Measurements from ENCODE around the gene TEX26. TPM values are rescaled to one million over a fixed set of nuclear protein-coding genes. Genes with fewer than 3 reads are reported as not detected.

Gene TEX26
- total and polyA plus RNA-seq, 7 donors = not detected

DNA sequence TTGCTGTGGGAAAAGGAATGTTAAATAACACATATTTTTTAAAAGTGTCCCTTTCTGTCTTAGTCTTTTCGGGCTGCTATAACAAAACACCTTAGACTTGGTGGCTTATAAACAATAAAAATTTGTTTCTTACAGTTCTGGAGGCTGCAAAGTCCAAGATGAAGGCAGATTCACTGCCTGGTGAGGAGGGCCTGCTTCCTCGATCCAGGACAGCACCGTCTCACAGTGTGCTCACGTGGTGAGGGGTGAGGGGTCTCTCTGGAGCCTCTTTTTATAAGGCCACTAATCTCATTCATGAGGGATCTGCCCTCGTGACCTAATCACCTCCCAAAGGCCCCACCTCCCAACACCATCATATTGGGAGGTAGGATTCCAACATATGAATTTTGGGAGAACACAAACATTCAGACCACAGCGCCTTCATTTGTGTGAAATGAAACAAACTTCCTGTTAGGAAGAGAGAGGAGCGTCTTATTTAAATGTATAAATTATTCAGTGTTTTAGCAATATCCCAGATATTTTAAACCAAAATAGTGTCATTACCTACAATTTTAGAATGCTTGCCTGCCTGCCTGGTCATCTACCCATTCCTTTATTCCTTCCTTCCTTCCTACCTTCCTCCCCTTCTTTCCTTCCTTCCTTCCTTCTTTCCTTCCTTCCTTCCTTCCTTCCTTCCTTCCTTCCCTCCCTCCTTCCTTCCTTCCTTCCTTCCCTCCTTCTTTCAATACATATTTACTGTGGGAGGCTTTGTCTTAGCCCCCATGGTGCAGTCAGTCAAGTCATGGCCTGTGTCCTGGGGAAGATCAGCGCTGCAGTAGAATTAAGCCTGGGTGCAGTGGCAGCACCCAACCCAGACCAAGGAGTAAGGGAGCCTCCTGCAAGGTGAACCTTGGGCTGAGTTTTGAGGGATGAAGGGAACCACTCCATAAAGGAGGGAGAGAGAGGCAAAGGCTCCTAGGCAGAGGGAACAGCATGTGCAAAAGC lies 84.2 kb downstream of the TEX26 start:
- Histone ChIP-seq H3K9me3 (no peaks in the 10 kb centered on the region), H3K36me3 (no peaks in the 10 kb centered on the region), H3K27me3 (no peaks in the 10 kb centered on the region), H3K4me1 (peaks cover 0 to 18% (median 8%) of the 10 kb centered on the region in 4 donors), H3K4me3 (no peak overlapping the region), H3K27ac (no peak overlapping the region)
- no peak for TF ChIP-seq POLR2A (IDR thresholded peaks at IDR 0.05)
- TF ChIP-seq EP300 (IDR thresholded peaks at IDR 0.05) = no peak
- no peak for TF ChIP-seq POLR2AphosphoS5 (IDR thresholded peaks at IDR 0.05)
- intact Hi-C loops (cut with DNase I) = no loop called here
- no peak for DNase-seq
- WGBS, 2 donors = 88 to 89% methylated on average over 8 of the region's 8 CpGs

DNA sequence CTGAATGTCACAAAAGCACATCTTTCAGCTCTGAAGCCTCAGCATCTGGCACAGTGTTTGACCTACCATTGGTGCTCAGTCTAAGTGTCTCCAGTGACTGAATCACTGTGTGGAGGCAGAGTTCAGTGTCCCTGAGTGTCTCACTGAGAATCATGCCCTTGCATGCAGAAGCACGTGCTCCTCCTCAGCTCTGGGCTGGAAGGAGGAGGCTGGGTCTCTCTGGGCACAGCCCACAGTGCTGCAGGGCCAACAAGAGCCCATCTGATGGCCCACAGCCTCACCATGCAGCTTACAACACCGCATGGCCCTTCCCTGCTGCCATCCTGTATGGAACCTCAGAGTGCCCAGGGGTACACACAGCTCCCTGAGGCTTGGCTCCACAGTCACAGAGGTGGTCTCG lies 86.1 kb downstream of the TEX26 start:
- DNase-seq = no peak
- Histone ChIP-seq H3K4me1 (peaks cover 0 to 18% (median 8%) of the 10 kb centered on the region in 4 donors), H3K4me3 (no peak overlapping the region), H3K9me3 (no peaks in the 10 kb centered on the region), H3K36me3 (no peaks in the 10 kb centered on the region), H3K27me3 (no peaks in the 10 kb centered on the region), H3K27ac (no peak overlapping the region)
- WGBS, 2 donors = 83 to 88% methylated on average over 3 of the region's 3 CpGs
- intact Hi-C loops (cut with DNase I) = no loop called here
- no peak for TF ChIP-seq POLR2A (IDR thresholded peaks at IDR 0.05)
- no peak for TF ChIP-seq EP300 (IDR thresholded peaks at IDR 0.05)
- TF ChIP-seq, protein P1, sequence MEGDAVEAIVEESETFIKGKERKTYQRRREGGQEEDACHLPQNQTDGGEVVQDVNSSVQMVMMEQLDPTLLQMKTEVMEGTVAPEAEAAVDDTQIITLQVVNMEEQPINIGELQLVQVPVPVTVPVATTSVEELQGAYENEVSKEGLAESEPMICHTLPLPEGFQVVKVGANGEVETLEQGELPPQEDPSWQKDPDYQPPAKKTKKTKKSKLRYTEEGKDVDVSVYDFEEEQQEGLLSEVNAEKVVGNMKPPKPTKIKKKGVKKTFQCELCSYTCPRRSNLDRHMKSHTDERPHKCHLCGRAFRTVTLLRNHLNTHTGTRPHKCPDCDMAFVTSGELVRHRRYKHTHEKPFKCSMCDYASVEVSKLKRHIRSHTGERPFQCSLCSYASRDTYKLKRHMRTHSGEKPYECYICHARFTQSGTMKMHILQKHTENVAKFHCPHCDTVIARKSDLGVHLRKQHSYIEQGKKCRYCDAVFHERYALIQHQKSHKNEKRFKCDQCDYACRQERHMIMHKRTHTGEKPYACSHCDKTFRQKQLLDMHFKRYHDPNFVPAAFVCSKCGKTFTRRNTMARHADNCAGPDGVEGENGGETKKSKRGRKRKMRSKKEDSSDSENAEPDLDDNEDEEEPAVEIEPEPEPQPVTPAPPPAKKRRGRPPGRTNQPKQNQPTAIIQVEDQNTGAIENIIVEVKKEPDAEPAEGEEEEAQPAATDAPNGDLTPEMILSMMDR (IDR thresholded peaks at IDR 0.05) = no peak
- no peak for TF ChIP-seq POLR2AphosphoS5 (IDR thresholded peaks at IDR 0.05)

DNA sequence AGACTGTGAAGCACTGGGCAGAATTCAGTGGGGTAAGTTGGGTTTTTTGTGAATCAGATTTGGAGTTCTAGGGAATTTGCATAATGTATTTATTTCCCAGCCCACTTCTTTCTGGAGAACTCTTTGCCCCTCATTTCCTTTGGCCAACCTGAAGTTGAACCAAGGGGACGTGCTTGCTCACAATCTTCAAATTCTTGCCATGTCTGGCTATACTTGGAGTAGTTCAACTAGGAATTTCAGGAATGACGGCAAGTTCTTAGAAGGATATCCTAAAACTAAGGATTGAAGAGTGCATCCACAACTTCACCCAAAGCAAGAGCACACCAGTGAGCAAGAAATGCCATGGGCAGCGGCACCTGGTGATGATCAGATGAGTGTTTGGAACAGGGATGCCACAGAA lies 88.5 kb downstream of the TEX26 start:
- no peak overlapping the region for H3K4me3 ChIP-seq
- WGBS, 2 donors = 70 to 73% methylated on average over 3 of the region's 3 CpGs
- no peaks in the 10 kb centered on the region for H3K27me3 ChIP-seq
- no peak for DNase-seq
- no peaks in the 10 kb centered on the region for H3K36me3 ChIP-seq
- H3K27ac ChIP-seq = no peak overlapping the region
- H3K4me1 ChIP-seq = no peaks in the 10 kb centered on the region
- TF ChIP-seq, protein P1 (IDR thresholded peaks at IDR 0.05) = no peak
- TF ChIP-seq POLR2A (IDR thresholded peaks at IDR 0.05) (no peak), POLR2AphosphoS5 (IDR thresholded peaks at IDR 0.05) (no peak), EP300 (IDR thresholded peaks at IDR 0.05) (no peak)
- intact Hi-C loops (cut with DNase I) = no loop called here
- H3K9me3 ChIP-seq = no peaks in the 10 kb centered on the region

DNA sequence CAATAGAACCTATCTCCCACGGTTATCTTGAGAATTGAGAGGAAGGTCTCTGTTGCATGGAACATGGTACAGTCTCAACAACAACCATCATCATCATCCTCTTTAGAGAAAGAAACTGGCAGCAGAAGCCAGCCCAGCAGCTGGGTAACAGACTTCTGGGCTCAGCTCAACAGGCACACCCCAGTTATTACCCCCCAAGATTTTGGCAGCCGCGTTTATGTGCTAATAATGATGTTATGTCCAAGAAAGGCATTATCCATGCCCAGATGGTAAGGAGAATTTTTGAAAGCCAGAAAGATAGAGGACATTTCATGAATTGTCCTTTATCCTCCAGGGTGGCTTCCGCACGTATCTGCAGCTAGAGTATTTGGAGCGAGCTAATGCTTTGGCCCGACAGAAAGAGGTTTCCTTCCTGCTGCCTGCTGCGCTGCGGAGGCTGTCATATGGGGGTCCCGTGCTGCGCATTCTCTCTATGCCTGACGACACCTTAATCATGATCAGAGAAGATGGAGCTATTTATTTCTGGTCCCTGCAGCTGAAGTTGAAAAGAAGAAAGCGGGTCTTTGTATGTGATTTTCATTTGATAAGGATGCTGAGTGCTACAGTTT lies 89.9 kb downstream of the TEX26 start:
- WGBS, 2 donors = 81 to 82% methylated on average over 13 of the region's 13 CpGs

More for the DNA sequence above, 89.9 kb downstream of the TEX26 start:
- TF ChIP-seq EP300 (IDR thresholded peaks at IDR 0.05) = no peak
- TF ChIP-seq, protein P1 (IDR thresholded peaks at IDR 0.05) = no peak
- TF ChIP-seq POLR2AphosphoS5 (IDR thresholded peaks at IDR 0.05) = no peak
- no peak for TF ChIP-seq POLR2A (IDR thresholded peaks at IDR 0.05)
- no peaks in the 10 kb centered on the region for H3K9me3 ChIP-seq
- DNase-seq = no peak
- H3K4me3 ChIP-seq = no peak overlapping the region
- H3K36me3 ChIP-seq = no peaks in the 10 kb centered on the region
- no peaks in the 10 kb centered on the region for H3K27me3 ChIP-seq
- H3K27ac ChIP-seq = no peak overlapping the region
- intact Hi-C loops (cut with DNase I) = no loop called here
- no peaks in the 10 kb centered on the region for H3K4me1 ChIP-seq

All from sigmoid colon (tissue), 7 donors.